Mucosa of rectum (tissue), 2 donors: Measurements from ENCODE around the gene CCL16.
"Not testable (repeated sequence)": the region's sequence is repeated elsewhere in the genome, so short reads cannot be mapped to it uniquely, and the experiment has no call there.

ENCODE experiments used
- H3K27ac ChIP-seq, 2 donors: one replicate each; pipeline ENCODE4 v1.7.0; 2013; ENCODE audit warnings: inconsistent platforms in 2 of 2, low read depth in 2 of 2, low read length in 2 of 2
- H3K27me3 ChIP-seq, 2 donors: one replicate each; pipeline ENCODE4 v1.7.0; 2013; ENCODE audit warnings: low read length in 2 of 2; ENCODE audit not compliant: control insufficient read depth in 2 of 2, insufficient read depth in 2 of 2
- H3K36me3 ChIP-seq, 2 donors: one replicate each; pipeline ENCODE4 v1.7.0; 2013; ENCODE audit warnings: low read length in 2 of 2; ENCODE audit not compliant: control insufficient read depth in 2 of 2, insufficient read depth in 2 of 2
- H3K4me1 ChIP-seq, 2 donors: one replicate each; pipeline ENCODE4 v1.7.0; 2013; ENCODE audit warnings: low read length in 2 of 2, mild to moderate bottlenecking in 1 of 2; ENCODE audit not compliant: control insufficient read depth in 2 of 2, insufficient read depth in 2 of 2
- H3K4me3 ChIP-seq, 2 donors: one replicate each; pipeline ENCODE4 v1.7.0; 2013; ENCODE audit warnings: low read length in 2 of 2
- H3K9ac ChIP-seq, 2 donors: one replicate each; pipeline ENCODE4 v1.7.0; 2013; ENCODE audit warnings: low read length in 2 of 2, low read depth in 1 of 2, mild to moderate bottlenecking in 1 of 2
- H3K9me3 ChIP-seq, 2 donors: one replicate each; pipeline ENCODE4 v1.7.0; 2013; ENCODE audit warnings: low read length in 2 of 2; ENCODE audit not compliant: control insufficient read depth in 2 of 2
- donor health status: healthy.
- donor health status: Normal muscosa, but diverticular disease.

CCL16 gene, protein sequence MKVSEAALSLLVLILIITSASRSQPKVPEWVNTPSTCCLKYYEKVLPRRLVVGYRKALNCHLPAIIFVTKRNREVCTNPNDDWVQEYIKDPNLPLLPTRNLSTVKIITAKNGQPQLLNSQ

GRCh38 chr17:35981246-35981645 lies at the start of gene CCL16:
TSS of gene CCL16 (minus strand) at chr17:35981497. CDS start at chr17:35981420, 77 bp downstream.
- no peaks in the 10 kb centered on the region for H3K27me3 ChIP-seq
- peaks cover 0 to 2% of the 10 kb centered on the region in 2 donors for H3K36me3 ChIP-seq
- H3K9ac ChIP-seq: no peak within 1 kb of the TSS
- H3K9me3 ChIP-seq: no peaks in the 10 kb centered on the region
- H3K4me3 ChIP-seq: no peak within 1 kb of the TSS
- peaks cover 0 to 4% of the 10 kb centered on the region in 2 donors for H3K4me1 ChIP-seq
- no peak within 1 kb of the TSS for H3K27ac ChIP-seq

GRCh38 chr17:36030956-36031355 lies 49.7 kb upstream of the CCL16 start:
- Histone ChIP-seq H3K36me3 (no peaks in the 10 kb centered on the region), H3K4me3 (no peak overlapping the region), H3K9ac (no peak overlapping the region), H3K4me1 (peaks cover 15 to 18% of the 10 kb centered on the region in 2 donors), H3K9me3 (no peaks in the 10 kb centered on the region), H3K27ac (peak overlapping the region; percentile 46 to 56), H3K27me3 (no peaks in the 10 kb centered on the region)

- Histone ChIP-seq H3K36me3 (no peaks in the 10 kb centered on the region), H3K9me3 (no peaks in the 10 kb centered on the region), H3K9ac (no peak overlapping the region), H3K4me1 (peaks cover 12 to 18% of the 10 kb centered on the region in 2 donors), H3K27me3 (no peaks in the 10 kb centered on the region), H3K4me3 (no peak overlapping the region), H3K27ac (no peak overlapping the region)
Measured at GRCh38 chr17:36027761-36028160, 46.5 kb upstream of the CCL16 start.

GRCh38 chr17:36024106-36024869 lies 43.0 kb upstream of the CCL16 start:
- H3K4me3 ChIP-seq: no peak overlapping the region

GRCh38 chr17:36019423-36019822 lies 38.1 kb upstream of the CCL16 start:
- Histone ChIP-seq H3K4me1 (no peaks in the 10 kb centered on the region), H3K27ac (no peak overlapping the region), H3K9me3 (no peaks in the 10 kb centered on the region), H3K36me3 (no peaks in the 10 kb centered on the region), H3K4me3 (no peak overlapping the region), H3K9ac (no peak overlapping the region), H3K27me3 (no peaks in the 10 kb centered on the region)

More at GRCh38 chr17:36024106-36024869, 43.0 kb upstream of the CCL16 start:
- Histone ChIP-seq H3K27me3 (no peaks in the 10 kb centered on the region), H3K9me3 (no peaks in the 10 kb centered on the region), H3K9ac (no peak overlapping the region), H3K36me3 (no peaks in the 10 kb centered on the region), H3K4me1 (no peaks in the 10 kb centered on the region), H3K27ac (no peak overlapping the region)

- Histone ChIP-seq H3K4me1 (no peaks in the 10 kb centered on the region), H3K36me3 (no peaks in the 10 kb centered on the region), H3K9me3 (no peaks in the 10 kb centered on the region), H3K4me3 (no peak within 1 kb of the TSS), H3K27me3 (no peaks in the 10 kb centered on the region), H3K9ac (no peak within 1 kb of the TSS), H3K27ac (no peak within 1 kb of the TSS)
Measured at GRCh38 chr17:36017799-36018198, 36.5 kb upstream of the CCL16 start, which contains the start of gene CCL23. TSS of gene CCL23 (minus strand) at chr17:36017972. CDS start at chr17:36017897, 75 bp downstream.

- H3K27ac ChIP-seq: no peak overlapping the region
- no peaks in the 10 kb centered on the region for H3K36me3 ChIP-seq
- no peak overlapping the region for H3K9ac ChIP-seq
- no peaks in the 10 kb centered on the region for H3K27me3 ChIP-seq
- H3K4me3 ChIP-seq: no peak overlapping the region
- H3K4me1 ChIP-seq: no peaks in the 10 kb centered on the region
- H3K9me3 ChIP-seq: no peaks in the 10 kb centered on the region
Measured at GRCh38 chr17:36016555-36016954, 35.3 kb upstream of the CCL16 start.

- not testable (repeated sequence) for H3K9ac ChIP-seq, H3K4me3 ChIP-seq, H3K9me3 ChIP-seq, H3K27me3 ChIP-seq, H3K4me1 ChIP-seq, H3K36me3 ChIP-seq, H3K27ac ChIP-seq
Measured at GRCh38 chr17:36015895-36016294, 34.6 kb upstream of the CCL16 start.

- no peak overlapping the region for H3K27ac ChIP-seq
- H3K4me3 ChIP-seq: no peak overlapping the region
- H3K27me3 ChIP-seq: no peaks in the 10 kb centered on the region
- H3K36me3 ChIP-seq: no peaks in the 10 kb centered on the region
- H3K9ac ChIP-seq: no peak overlapping the region
- no peaks in the 10 kb centered on the region for H3K4me1 ChIP-seq
- no peaks in the 10 kb centered on the region for H3K9me3 ChIP-seq
Measured at GRCh38 chr17:36014946-36015345, 33.6 kb upstream of the CCL16 start.

DNA sequence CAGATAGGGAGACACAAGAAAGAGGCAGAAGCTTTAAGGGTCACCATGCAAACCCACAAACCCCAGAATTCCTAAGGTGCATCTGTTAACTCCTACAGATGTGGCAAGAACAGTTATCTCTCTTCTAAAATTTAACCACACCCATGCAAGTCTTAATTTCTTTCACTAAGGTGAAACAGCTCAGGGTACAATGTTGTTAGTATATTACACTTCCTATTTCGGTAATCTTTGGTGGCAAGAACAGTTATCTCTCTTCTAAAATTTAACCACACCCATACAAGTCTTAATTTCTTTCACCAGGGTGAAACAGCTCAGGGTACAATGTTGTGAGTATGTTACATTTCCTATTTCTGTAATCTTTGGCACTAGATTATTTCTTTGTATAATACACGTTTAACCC lies 29.9 kb upstream of the CCL16 start:
- no peaks in the 10 kb centered on the region for H3K27me3 ChIP-seq
- H3K36me3 ChIP-seq: no peaks in the 10 kb centered on the region
- H3K9me3 ChIP-seq: no peaks in the 10 kb centered on the region
- no peak overlapping the region for H3K4me3 ChIP-seq
- no peaks in the 10 kb centered on the region for H3K4me1 ChIP-seq
- no peak overlapping the region for H3K9ac ChIP-seq
- H3K27ac ChIP-seq: no peak overlapping the region
